Measurements from ENCODE around the gene ETNK2. TPM values are rescaled to one million over a fixed set of nuclear protein-coding genes. Genes with fewer than 3 reads are reported as not detected.

Gene ETNK2
- polyA plus RNA-seq, 3 donors = not detected

DNA sequence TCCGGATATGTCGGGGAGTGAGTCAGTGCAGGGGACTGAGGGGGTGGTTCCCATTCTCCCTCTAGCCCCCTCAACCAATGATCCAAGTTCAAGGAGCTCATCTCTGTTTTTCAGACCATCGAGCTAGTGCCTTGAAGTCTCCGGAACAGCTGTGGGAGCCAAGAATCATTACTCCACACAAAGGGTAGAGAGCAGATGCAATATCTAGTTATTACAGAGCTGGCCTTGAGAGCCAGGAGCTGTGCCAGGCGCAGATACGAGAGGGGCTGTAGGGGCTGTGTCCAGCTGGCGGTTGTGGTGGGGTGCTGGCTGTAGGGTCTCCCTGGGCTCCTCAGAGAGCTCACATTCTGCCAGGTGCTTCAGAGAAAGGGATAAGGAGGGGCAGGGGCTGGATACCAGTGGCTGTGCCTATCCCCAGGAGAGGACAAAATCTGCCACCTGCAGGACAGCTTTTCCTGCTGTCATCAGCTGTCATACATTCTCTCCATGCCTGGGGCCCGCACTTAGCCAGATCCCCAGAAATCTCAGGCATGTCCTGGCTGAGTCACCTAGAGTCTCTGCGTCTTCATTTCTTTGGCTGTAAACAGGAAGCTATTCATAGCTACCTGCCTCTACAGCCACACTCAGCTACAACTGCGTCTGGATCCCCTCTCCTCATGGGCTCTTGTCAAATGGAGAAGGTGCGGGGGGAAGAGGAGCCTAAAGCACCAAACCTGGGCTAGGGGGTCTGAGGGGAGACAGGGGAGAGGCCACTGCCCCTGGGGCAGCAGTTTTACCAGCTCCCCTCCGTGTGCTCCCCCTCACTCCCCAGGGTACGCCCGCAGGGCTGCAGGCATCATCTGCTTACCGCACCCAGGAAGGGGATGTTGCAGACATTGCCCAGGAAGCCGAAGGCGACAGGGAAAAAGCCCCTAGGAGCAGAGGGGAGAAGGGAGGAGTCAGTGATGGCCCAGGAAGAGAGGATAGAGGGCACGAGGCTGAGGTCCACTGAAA lies 46.8 kb upstream of the ETNK2 start:
- H4K20me1 ChIP-seq (ENCODE audit: insufficient read depth, low read length) = no peaks in the 10 kb centered on the region
- no peaks in the 10 kb centered on the region for H3K36me3 ChIP-seq (replicated peaks in 1 of 2; ENCODE audit: control insufficient read depth in 1 of 2, insufficient read depth in 2 of 2, low read length in 2 of 2)
- Mint-ChIP-seq H3K36me3 (no peaks in the 10 kb centered on the region), H3K4me1 (no peaks in the 10 kb centered on the region), H3K4me3 (no peak overlapping the region), H3K9me3 (peaks cover 0 to 2% (median 0%) of the 10 kb centered on the region in 7 donors), H3K27ac (no peak overlapping the region), H3K27me3 (ENCODE audit: low read depth in 3 of 3) (peaks cover 19 to 24% (median 22%) of the 10 kb centered on the region in 3 donors)
- H3K4me1 ChIP-seq (ENCODE audit: control insufficient read depth in 1 of 2, insufficient read depth in 2 of 2, low read length in 2 of 2) = no peaks in the 10 kb centered on the region
- DNase-seq = no peak
- H3K27me3 ChIP-seq (ENCODE audit: control insufficient read depth in 2 of 2, insufficient read depth in 2 of 2, low read length in 2 of 2) = peaks cover 0 to 4% of the 10 kb centered on the region in 2 donors
- TF ChIP-seq, protein P1, sequence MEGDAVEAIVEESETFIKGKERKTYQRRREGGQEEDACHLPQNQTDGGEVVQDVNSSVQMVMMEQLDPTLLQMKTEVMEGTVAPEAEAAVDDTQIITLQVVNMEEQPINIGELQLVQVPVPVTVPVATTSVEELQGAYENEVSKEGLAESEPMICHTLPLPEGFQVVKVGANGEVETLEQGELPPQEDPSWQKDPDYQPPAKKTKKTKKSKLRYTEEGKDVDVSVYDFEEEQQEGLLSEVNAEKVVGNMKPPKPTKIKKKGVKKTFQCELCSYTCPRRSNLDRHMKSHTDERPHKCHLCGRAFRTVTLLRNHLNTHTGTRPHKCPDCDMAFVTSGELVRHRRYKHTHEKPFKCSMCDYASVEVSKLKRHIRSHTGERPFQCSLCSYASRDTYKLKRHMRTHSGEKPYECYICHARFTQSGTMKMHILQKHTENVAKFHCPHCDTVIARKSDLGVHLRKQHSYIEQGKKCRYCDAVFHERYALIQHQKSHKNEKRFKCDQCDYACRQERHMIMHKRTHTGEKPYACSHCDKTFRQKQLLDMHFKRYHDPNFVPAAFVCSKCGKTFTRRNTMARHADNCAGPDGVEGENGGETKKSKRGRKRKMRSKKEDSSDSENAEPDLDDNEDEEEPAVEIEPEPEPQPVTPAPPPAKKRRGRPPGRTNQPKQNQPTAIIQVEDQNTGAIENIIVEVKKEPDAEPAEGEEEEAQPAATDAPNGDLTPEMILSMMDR (IDR thresholded peaks at IDR 0.05) = no peak
- H3K79me2 ChIP-seq (ENCODE audit: insufficient read depth, low read length) = no peaks in the 10 kb centered on the region
- no peak overlapping the region for H3K9ac ChIP-seq (ENCODE audit: insufficient read depth, low read length, poor library complexity, severe bottlenecking)
- no peak overlapping the region for H3K4me2 ChIP-seq (replicated peaks; ENCODE audit: extremely low read depth, low read length, poor library complexity, severe bottlenecking)
- H3K4me3 ChIP-seq (replicated peaks in 1 of 3; ENCODE audit: low read depth in 2 of 3, low read length in 3 of 3) = no peak overlapping the region
- no peak overlapping the region for H3K27ac ChIP-seq (ENCODE audit: low read depth in 1 of 2, low read length in 2 of 2)
- no peak overlapping the region for H2AFZ ChIP-seq (ENCODE audit: insufficient read depth, low read depth, low read length, poor library complexity, severe bottlenecking)
- 76% methylated on average over 7 of the region's 18 CpGs for WGBS (ENCODE audit: insufficient coverage)
- H3K9me3 ChIP-seq (replicated peaks in 1 of 2; ENCODE audit: control insufficient read depth in 1 of 2, insufficient read depth in 1 of 2, low read length in 2 of 2) = no peaks in the 10 kb centered on the region
- intact Hi-C loops (cut with micrococcal nuclease) = no loop called here

DNA sequence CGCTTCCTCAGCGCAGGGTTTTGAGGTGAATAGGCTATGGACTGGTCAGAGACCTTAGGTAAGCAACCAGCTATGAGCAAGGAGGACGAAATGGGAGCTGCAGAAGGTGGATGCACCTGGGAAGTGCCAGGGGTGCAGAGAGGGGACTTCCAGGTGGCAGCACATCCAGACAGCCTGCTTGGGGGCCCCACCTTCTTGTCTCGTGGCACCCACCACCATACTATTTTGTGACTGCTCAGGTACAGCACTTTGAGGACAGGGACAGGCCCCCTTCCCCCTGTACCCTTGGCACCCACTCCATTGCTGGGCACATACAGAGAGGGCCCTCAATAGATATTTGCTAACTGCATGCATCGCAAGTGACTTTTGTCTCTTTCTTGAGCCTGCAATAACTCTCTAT lies 45.2 kb upstream of the ETNK2 start:
- no peaks in the 10 kb centered on the region for H3K36me3 Mint-ChIP-seq
- Histone ChIP-seq H3K9me3 (replicated peaks in 1 of 2; ENCODE audit: control insufficient read depth in 1 of 2, insufficient read depth in 1 of 2, low read length in 2 of 2) (no peaks in the 10 kb centered on the region), H2AFZ (ENCODE audit: insufficient read depth, low read depth, low read length, poor library complexity, severe bottlenecking) (no peak overlapping the region), H3K79me2 (ENCODE audit: insufficient read depth, low read length) (no peaks in the 10 kb centered on the region), H4K20me1 (ENCODE audit: insufficient read depth, low read length) (no peaks in the 10 kb centered on the region), H3K4me2 (replicated peaks; ENCODE audit: extremely low read depth, low read length, poor library complexity, severe bottlenecking) (no peak overlapping the region), H3K4me3 (replicated peaks in 1 of 3; ENCODE audit: low read depth in 2 of 3, low read length in 3 of 3) (no peak overlapping the region), H3K36me3 (replicated peaks in 1 of 2; ENCODE audit: control insufficient read depth in 1 of 2, insufficient read depth in 2 of 2, low read length in 2 of 2) (no peaks in the 10 kb centered on the region), H3K9ac (ENCODE audit: insufficient read depth, low read length, poor library complexity, severe bottlenecking) (no peak overlapping the region), H3K4me1 (ENCODE audit: control insufficient read depth in 1 of 2, insufficient read depth in 2 of 2, low read length in 2 of 2) (no peaks in the 10 kb centered on the region), H3K27me3 (ENCODE audit: control insufficient read depth in 2 of 2, insufficient read depth in 2 of 2, low read length in 2 of 2) (peaks cover 0 to 14% of the 10 kb centered on the region in 2 donors), H3K27ac (ENCODE audit: low read depth in 1 of 2, low read length in 2 of 2) (no peak overlapping the region)
- no peak overlapping the region for H3K27ac Mint-ChIP-seq
- no peak for DNase-seq
- H3K4me3 Mint-ChIP-seq = no peak overlapping the region
- H3K4me1 Mint-ChIP-seq = no peaks in the 10 kb centered on the region
- 83% methylated on average over 3 of the region's 5 CpGs for WGBS (ENCODE audit: insufficient coverage)
- peaks cover 25 to 27% (median 27%) of the 10 kb centered on the region in 3 donors for H3K27me3 Mint-ChIP-seq (ENCODE audit: low read depth in 3 of 3)
- intact Hi-C loops (cut with micrococcal nuclease) = no loop called here
- peaks cover 0 to 2% (median 0%) of the 10 kb centered on the region in 7 donors for H3K9me3 Mint-ChIP-seq
- TF ChIP-seq, protein P1 (IDR thresholded peaks at IDR 0.05) = no peak
